ENCODE measurements around the gene FADS1. TPM values are rescaled to one million over a fixed set of nuclear protein-coding genes. Genes with fewer than 3 reads are reported as not detected.

Gene FADS1
- total RNA-seq: 10 to 100 TPM; 16.9 to 37.6 (median 23.6) TPM
- polyA plus RNA-seq: 10 to 100 TPM; 14.3 to 72.6 TPM
- long read RNA-seq, donor 1, full-length matches to known transcripts: 41 of 54 reads
- long read RNA-seq, donor 1, partial matches to known transcripts: 5 of 54 reads
- long read RNA-seq, donor 1, other reads (novel, unspliced or antisense): 8 of 54 reads
- long read RNA-seq, donor 2, full-length matches to known transcripts: 343 of 411 reads
- long read RNA-seq, donor 2, partial matches to known transcripts: 38 of 411 reads
- long read RNA-seq, donor 2, other reads (novel, unspliced or antisense): 30 of 411 reads
- long read RNA-seq, donor 3, full-length matches to known transcripts: 91 of 108 reads
- long read RNA-seq, donor 3, partial matches to known transcripts: 9 of 108 reads
- long read RNA-seq, donor 3, other reads (novel, unspliced or antisense): 8 of 108 reads

- DNase-seq: peak; percentile 90 to 96 (median 95)
- intact Hi-C loops (cut with DNase I): loop anchor here in 6 of 10 donors (5.0 to 10.0 kb wide), 5 partner anchors 35 to 75 kb away; partner anchors contain the start of gene FADS3 (in 3 of the 6)
- H3K36me3 ChIP-seq: peaks cover 0 to 10% (median 6%) of the 10 kb centered on the region in 9 donors
- ATAC-seq: peak; percentile 4 to 69 (median 46)
- H3K27ac ChIP-seq: peak within 1 kb of the TSS; percentile 92 to 100 (median 98)
- no peaks in the 10 kb centered on the region for H3K9me3 ChIP-seq
- TF ChIP-seq POLR2A (IDR thresholded peaks at IDR 0.05): peak in 1 of 2 donors; percentile 63
- TF ChIP-seq CTCF (IDR thresholded peaks at IDR 0.05): peak; percentile 30 to 74 (median 55)
- WGBS, 4 donors: 1 to 3% (median 2%) methylated on average over 26 to 73 of the region's 73 CpGs
- no peaks in the 10 kb centered on the region for H3K27me3 ChIP-seq
- peaks cover 0 to 25% (median 10%) of the 10 kb centered on the region in 12 donors for H3K4me1 ChIP-seq
- peak within 1 kb of the TSS; percentile 59 to 91 (median 72) for H3K4me3 ChIP-seq
These were observed at the start of gene FADS1 for GRCh38 chr11:61816736-61817455. TSS of gene FADS1 (minus strand) at chr11:61817003. CDS start at chr11:61816929, 74 bp downstream.

GRCh38 chr11:61866231-61866957, 49.6 kb upstream of the FADS1 start:
- intact Hi-C loops (cut with DNase I): no loop called here
- 79 to 94% (median 87%) methylated on average over 12 to 18 of the region's 18 CpGs for WGBS, 4 donors

More at GRCh38 chr11:61866231-61866957, 49.6 kb upstream of the FADS1 start:
- Histone ChIP-seq H3K27me3 (no peaks in the 10 kb centered on the region), H3K36me3 (peaks cover 0 to 36% (median 11%) of the 10 kb centered on the region in 9 donors), H3K27ac (no peak overlapping the region), H3K9me3 (no peaks in the 10 kb centered on the region), H3K4me1 (peaks cover 0 to 29% (median 15%) of the 10 kb centered on the region in 12 donors), H3K4me3 (no peak overlapping the region)
- TF ChIP-seq POLR2A (IDR thresholded peaks at IDR 0.05) (no peak), CTCF (IDR thresholded peaks at IDR 0.05) (no peak)
- ATAC-seq (no peak), DNase-seq (no peak)
